IMR-90 (cell line): ENCODE measurements around the gene ASXL1.

ENCODE experiments used
- CEBPB ChIP-seq: IDR thresholded peaks from 2 replicates; pipeline ENCODE4 v1.6.1; 2012; ENCODE audit warnings: low read depth, low read length, improper control_type of control experiment
- CHD1 ChIP-seq: IDR thresholded peaks from 2 replicates; pipeline ENCODE4 v1.6.1; 2012; ENCODE audit warnings: low read depth, low read length, improper control_type of control experiment
- FOS ChIP-seq: fragments of 150-350 bp; IDR thresholded peaks from 2 replicates; pipeline ENCODE4 v1.6.1; 2016; ENCODE audit warnings: low read depth, low read length
- MAFK ChIP-seq: IDR thresholded peaks from 2 replicates; pipeline ENCODE4 v1.6.1; 2012; ENCODE audit warnings: low read depth, low read length, improper control_type of control experiment
- MAZ ChIP-seq: IDR thresholded peaks from 2 replicates; pipeline ENCODE4 v1.6.1; 2012; ENCODE audit warnings: low read depth, mild to moderate bottlenecking, low read length, improper control_type of control experiment, moderate library complexity, borderline replicate concordance
- MXI1 ChIP-seq: IDR thresholded peaks from 2 replicates; pipeline ENCODE4 v1.6.1; 2012; ENCODE audit warnings: low read depth, mild to moderate bottlenecking, low read length, moderate library complexity, borderline replicate concordance
- NFE2L2 ChIP-seq: fragments of 150-350 bp; IDR thresholded peaks from 2 replicates; pipeline ENCODE4 v1.6.1; 2016; ENCODE audit warnings: low read depth, mild to moderate bottlenecking, low read length
- POLR2A ChIP-seq: IDR thresholded peaks from 2 replicates; pipeline ENCODE4 v1.6.1; 2012; ENCODE audit warnings: mild to moderate bottlenecking, low read depth, low read length
- RAD21 ChIP-seq: IDR thresholded peaks from 2 replicates; pipeline ENCODE4 v1.6.1; 2012; ENCODE audit warnings: low read length, improper control_type of control experiment
- RFX5 ChIP-seq: IDR thresholded peaks from 2 replicates; pipeline ENCODE4 v1.8.0; 2012; ENCODE audit warnings: low read depth, mild to moderate bottlenecking, low read length, moderate library complexity
- TF ChIP-seq, protein P1 (sequence below): conservative IDR thresholded peaks from 2 replicates; pipeline ENCODE4 v1.5.1; 2012; ENCODE audit warnings: mild to moderate bottlenecking, low read depth, low read length, improper control_type of control experiment
- TF ChIP-seq, protein P2 (sequence below): fragments of 150-350 bp; IDR thresholded peaks from 2 replicates; pipeline ENCODE4 v1.6.1; 2017; ENCODE audit warnings: mild to moderate bottlenecking, antibody characterized with exemption, low read length, low read depth
- TF ChIP-seq, protein P3 (sequence below): fragments of 150-350 bp; IDR thresholded peaks from 2 replicates; pipeline ENCODE4 v1.6.1; 2016; ENCODE audit warnings: low read depth, mild to moderate bottlenecking, low read length, moderate library complexity, borderline replicate concordance

DNA sequence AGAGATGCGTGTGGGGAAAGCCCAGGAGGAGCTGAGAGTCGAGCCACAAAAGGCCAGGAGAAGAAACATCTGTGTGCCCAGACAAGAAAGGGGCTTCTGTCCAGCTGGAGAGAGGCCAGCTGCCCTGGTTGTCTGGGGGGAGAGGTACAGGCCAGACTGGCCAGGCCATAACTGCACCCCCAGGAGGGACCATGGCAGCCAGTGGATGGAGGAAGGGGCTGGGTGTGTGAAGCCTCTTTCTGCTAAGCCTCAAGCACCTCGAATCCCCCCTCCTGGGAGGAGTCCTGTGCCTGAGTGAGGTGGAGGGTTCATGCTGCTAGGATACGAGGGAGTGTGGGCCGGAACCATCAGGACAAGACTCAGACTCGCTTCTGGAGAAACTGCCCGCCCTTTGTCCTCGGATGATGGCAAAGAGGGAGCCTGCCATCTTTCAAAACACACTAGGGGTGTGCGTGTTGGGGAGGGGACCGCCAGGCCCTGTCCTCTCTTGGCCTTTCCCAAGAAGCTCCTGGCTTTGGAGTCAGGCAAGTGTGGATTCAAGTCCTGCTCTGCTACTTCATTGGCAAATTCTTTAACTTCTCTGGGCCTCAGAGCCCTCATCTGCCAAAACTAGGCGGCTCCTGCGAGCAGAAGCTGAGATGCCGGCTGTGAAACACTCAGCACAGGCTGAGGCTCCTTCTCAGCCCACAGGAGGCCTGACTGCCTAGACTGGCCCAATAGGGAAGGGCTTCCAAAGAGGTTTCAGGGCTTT, 90.3 kb downstream of the ASXL1 start:
- TF ChIP-seq, protein P1, sequence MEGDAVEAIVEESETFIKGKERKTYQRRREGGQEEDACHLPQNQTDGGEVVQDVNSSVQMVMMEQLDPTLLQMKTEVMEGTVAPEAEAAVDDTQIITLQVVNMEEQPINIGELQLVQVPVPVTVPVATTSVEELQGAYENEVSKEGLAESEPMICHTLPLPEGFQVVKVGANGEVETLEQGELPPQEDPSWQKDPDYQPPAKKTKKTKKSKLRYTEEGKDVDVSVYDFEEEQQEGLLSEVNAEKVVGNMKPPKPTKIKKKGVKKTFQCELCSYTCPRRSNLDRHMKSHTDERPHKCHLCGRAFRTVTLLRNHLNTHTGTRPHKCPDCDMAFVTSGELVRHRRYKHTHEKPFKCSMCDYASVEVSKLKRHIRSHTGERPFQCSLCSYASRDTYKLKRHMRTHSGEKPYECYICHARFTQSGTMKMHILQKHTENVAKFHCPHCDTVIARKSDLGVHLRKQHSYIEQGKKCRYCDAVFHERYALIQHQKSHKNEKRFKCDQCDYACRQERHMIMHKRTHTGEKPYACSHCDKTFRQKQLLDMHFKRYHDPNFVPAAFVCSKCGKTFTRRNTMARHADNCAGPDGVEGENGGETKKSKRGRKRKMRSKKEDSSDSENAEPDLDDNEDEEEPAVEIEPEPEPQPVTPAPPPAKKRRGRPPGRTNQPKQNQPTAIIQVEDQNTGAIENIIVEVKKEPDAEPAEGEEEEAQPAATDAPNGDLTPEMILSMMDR, result no peak
- TF ChIP-seq RFX5 (no peak), POLR2A (no peak), RAD21 (no peak), FOS (no peak), NFE2L2 (no peak), MAZ (no peak), CEBPB (no peak), MXI1 (no peak), MAFK (no peak), CHD1 (no peak)
- TF ChIP-seq, protein P2, sequence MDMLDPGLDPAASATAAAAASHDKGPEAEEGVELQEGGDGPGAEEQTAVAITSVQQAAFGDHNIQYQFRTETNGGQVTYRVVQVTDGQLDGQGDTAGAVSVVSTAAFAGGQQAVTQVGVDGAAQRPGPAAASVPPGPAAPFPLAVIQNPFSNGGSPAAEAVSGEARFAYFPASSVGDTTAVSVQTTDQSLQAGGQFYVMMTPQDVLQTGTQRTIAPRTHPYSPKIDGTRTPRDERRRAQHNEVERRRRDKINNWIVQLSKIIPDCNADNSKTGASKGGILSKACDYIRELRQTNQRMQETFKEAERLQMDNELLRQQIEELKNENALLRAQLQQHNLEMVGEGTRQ, result no peak
- TF ChIP-seq, protein P3, sequence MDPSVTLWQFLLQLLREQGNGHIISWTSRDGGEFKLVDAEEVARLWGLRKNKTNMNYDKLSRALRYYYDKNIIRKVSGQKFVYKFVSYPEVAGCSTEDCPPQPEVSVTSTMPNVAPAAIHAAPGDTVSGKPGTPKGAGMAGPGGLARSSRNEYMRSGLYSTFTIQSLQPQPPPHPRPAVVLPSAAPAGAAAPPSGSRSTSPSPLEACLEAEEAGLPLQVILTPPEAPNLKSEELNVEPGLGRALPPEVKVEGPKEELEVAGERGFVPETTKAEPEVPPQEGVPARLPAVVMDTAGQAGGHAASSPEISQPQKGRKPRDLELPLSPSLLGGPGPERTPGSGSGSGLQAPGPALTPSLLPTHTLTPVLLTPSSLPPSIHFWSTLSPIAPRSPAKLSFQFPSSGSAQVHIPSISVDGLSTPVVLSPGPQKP, result no peak
